Vagina (tissue), 2 donors: Measurements from ENCODE around the gene TNFRSF1B.

Experiments
- CTCF ChIP-seq, 3 experiments: fragments of 450-650 bp in 2 of 3; fragments of 200-600 bp in 1 of 3; sonication (generic) in 1 of 3; IDR thresholded peaks; one replicate each; pipeline ENCODE4 v1.5.1; 2017 to 2019; ENCODE audit warnings: antibody characterized with exemption in 3 of 3, mild to moderate bottlenecking in 2 of 3, moderate library complexity in 2 of 3
- POLR2A ChIP-seq, 2 donors: fragments of 450-650 bp; IDR thresholded peaks; one replicate each; pipeline ENCODE4 v1.6.1; 2017; ENCODE audit warnings: antibody characterized with exemption in 2 of 2, mild to moderate bottlenecking in 2 of 2, moderate library complexity in 2 of 2
- POLR2AphosphoS5 ChIP-seq, 2 donors: sonication (generic); formaldehyde crosslinking; IDR thresholded peaks; one replicate each; pipeline ENCODE4 v1.9.0; 2017; ENCODE audit warnings: antibody characterized with exemption in 2 of 2, mild to moderate bottlenecking in 2 of 2, low read depth in 1 of 2; ENCODE audit not compliant: insufficient read depth in 1 of 2

- TF ChIP-seq POLR2AphosphoS5 (IDR thresholded peaks at IDR 0.05; ENCODE audit: insufficient read depth in 1 of 2, low read depth in 1 of 2) (no peak), CTCF (IDR thresholded peaks at IDR 0.05) (no peak), POLR2A (IDR thresholded peaks at IDR 0.05) (no peak)
Measured at GRCh38 chr1:12180903-12181302, 14.1 kb downstream of the TNFRSF1B start.
